Medulla oblongata (tissue), 1 donor: ENCODE measurements around the gene CPLX1.

ENCODE experiments used
- DNase-seq: peaks from one replicate; pipeline ENCODE4 v3.0.0-alpha.2; 2015; ENCODE audit errors: extremely low spot score

CPLX1 gene

DNA sequence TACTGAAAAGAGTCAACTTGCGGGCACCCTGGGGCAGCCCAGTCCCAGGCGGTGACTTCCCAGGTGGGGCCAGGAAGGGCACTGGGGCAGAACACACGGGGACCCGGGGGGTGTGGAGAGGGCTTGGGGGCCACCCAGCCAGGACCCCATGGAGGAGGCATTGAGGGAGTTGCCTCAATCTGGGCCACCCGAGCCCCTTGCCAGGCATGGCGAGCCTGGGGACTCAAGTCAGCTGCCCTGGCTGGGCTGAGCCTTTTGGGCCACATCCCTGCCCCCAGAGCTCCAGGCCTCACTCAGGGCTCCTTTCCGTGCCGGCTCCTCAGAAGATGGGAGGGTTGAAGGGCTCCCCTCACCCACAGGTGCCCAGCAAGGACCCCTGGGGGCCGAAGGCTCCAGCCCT lies 6.6 kb upstream of the CPLX1 start:
- no peak for DNase-seq

GRCh38 chr4:832108-832507 lies 6.2 kb upstream of the CPLX1 start:
- DNase-seq, result no peak

DNA sequence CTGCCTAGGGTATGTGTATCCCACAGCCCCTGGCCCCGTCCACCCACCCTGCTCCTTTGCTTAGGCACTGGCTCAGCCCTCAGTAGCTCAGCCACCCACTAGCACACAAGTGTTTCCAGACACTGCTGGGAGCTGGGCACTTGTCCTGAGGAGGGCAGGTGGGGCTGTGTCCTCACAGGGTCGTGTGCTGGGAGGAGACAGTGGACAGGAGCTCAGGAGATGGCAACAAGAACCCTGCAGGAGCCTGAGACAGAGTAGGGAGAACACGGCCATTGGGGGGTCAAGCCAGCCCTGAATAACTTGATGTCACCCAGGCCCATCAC lies 5.5 kb upstream of the CPLX1 start:
- no peak for DNase-seq

GRCh38 chr4:830601-831482 lies 4.9 kb upstream of the CPLX1 start:
- no peak for DNase-seq

DNA sequence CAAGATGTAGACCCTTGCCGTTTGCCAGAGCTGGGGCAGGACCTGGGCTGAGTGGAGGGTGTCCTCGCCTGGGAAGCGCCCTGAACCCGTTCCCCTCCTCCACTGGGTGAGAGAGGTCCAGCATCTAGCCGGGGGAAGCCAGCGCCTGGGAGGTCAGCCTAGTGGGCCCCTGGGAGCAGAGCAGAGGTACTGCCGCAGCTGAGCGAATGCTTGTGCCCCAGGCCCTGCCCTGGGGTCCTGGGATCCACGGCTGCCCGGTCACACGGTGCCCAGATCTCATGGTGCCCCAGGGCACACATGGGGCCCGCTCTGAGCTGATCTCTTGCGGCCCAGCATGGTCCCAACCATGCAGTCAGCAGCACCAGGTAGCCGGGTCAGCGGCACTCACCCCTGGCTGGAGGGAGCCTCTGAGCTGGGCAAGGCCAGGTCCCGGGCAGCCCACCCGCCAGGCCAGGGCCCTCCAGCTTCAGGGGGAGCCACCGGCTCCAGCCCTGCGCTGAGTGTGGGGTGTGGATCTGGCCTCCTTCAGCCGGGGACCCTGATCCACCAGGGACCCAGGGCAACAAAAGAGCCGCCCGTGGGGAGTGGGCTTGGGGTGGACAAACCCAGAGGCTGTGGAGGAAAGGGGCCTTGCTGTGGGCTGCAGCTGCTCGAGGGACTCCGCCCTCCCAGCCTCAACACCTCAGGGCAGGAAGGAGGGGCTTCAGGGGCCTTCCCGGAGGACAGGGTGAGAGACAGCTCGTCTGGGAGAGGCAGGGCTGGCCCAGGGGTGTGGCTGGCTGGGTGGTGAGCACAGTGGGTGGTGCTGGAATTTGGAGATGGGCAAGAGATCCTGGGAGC lies 4.1 kb upstream of the CPLX1 start:
- DNase-seq, result no peak

- no peak for DNase-seq
Observed at GRCh38 chr4:829291-829690, 3.4 kb upstream of the CPLX1 start.

DNA sequence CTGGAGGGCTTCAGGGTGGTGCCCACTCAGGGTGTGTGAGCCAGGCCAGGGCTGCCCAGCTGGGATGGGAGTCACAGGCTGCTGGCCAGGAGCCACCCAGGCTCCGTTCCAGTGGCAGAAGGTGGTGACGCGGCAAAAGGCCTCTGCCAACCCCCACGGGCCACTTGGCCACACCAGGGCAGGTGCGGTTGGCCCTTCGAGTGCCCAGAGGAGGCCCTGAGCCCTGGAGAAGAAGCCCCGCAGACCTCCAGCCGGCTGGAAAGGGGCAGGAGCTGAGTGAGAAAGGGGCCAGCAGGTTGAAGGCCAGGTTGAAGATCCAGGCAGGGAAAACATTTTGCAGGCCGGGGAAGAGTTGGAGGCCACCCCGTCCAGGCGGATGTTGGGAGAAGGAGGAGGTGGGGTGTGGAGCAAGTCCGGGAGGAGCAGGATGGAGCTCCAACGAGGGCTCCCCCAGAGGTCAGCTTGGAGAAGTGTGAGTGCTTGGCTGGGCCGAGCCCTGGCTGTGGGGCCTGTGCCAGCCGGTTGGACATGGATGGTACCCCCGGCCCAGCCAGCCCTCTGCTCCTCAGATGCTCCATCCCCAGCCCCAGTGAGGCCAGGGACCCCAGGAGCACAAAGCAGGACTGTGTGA lies 2.8 kb upstream of the CPLX1 start:
- no peak for DNase-seq

GRCh38 chr4:827209-828081 lies 1.5 kb upstream of the CPLX1 start:
- DNase-seq, result no peak

DNA sequence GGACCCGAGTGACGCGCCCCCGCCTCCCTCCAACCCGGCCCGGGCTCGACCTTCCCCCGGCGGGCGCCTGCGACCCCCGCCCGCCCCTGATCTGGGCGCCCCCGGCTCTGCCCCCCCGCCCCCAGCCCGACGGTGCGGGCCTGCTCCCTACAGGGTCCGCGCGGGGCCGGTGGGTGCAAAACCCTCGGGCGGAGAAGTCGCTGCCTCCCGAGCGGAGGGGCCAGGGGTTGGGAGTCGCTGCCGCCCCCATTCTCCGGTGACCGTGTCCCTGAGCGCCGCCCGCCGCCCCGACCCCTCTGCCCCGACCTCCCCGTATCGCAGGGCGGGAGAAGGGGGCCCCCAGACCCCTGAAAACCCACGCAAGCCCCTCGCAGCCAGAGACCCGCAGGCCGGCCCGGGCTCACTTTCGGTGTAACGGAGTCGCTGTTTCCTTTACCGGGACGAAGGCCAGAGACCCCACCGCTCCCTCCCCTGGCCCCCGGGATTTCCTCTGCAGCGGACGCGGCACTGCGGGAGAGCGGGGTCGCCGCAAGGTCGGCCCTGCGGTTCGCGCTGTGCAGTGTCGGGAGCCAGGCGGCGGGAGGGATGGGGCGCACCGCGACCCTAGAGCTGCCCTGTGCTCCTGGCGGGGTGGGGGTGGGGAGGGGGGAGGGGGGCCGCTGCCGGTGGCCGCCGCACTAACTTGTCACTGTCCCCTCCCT lies 729 bp upstream of the CPLX1 start:
- no peak for DNase-seq

GRCh38 chr4:825063-825970 lies 612 bp downstream of the CPLX1 start:
- no peak for DNase-seq

- no peak for DNase-seq
Observed at GRCh38 chr4:824461-825062, 1.4 kb downstream of the CPLX1 start.

GRCh38 chr4:823761-824460 lies 2.0 kb downstream of the CPLX1 start:
- no peak for DNase-seq

GRCh38 chr4:823176-823760 lies 2.7 kb downstream of the CPLX1 start:
- no peak for DNase-seq

DNA sequence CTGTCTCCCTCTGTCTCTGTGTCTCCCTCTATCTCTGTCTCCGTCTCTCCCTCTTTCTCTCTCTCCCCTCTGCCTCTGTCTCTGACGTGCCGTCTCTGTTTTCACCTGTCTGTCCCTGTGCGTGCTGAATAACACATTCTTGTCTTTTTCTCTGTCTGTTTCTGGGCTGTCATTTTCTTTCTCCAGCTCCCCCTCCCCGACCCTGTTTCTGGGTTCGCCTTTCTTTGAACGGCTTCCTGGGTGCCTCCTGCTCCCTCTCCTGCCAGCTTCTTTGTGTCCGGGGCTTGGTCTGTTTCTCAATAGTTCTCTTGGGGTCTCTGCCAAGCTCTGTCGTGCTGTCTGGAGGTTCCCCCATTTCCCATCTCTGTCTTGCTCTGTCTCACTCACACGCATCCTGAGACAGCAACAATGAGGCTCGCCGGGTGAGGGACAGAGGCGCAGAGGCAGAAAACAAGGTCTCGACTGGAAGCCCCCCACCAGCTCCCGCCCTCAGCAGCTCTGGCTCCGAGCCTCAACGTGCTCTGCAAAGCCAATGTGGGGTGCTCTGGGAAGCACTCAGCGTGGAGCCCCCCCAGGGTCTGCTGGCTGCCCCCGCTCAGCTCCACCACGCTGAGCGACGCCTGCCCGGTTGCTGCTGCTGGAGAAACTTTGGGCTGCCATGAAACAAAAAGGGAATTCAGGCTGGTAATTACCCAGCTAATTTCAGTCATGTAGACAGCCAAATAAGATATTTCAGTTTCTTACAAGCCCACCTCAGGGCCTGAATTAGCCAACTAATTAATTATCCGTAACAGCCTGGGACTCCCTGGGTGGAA lies 3.4 kb downstream of the CPLX1 start:
- DNase-seq, result no peak

DNA sequence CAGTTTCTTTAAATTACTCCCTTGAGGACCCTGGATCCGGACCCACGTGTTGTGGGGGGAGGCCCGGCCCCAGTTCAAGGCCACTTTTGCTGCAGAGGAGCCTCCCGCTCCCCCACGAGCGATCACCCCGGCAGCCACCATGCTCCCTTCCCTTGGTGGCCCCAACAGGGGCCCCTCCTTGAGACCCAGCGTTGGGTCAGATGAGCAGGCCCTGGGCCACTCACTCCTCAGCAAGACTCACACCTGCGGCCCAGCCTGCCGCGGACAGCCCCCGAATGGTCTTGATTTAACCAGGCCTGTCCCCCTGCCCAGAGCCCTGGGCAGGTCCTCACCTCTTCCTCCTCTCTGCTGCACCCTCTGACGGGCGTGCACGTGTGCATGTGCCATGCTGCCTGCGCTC lies 4.3 kb downstream of the CPLX1 start:
- no peak for DNase-seq

DNA sequence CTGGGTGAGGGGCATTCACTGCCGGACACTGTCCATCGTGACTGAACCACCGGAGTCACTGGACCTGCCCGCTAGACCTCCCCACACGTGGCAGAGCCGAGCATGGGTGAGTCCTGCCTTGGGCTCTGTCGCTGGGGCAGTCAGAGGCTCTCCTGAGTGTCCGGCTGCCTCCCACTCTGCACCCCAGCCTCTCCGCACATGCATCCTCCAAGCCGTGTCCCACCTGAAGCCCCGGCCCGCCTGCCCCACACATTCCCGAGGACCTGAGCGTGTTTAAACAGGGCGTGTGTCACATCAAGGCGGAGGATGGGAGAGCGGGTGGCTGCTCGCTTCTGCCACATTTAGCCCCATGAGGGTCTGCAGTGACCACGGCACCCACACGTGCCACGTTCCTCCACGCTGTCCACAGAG lies 4.7 kb downstream of the CPLX1 start:
- no peak for DNase-seq
